Measurements from ENCODE around the gene ID2. TPM values are rescaled to one million over a fixed set of nuclear protein-coding genes. Genes with fewer than 3 reads are reported as not detected.

The ID2 gene
- total and polyA plus RNA-seq, 2 experiments from 2014 or later: 468 to 668 TPM

- TF ChIP-seq EZH2phosphoT487 (IDR thresholded peaks at IDR 0.05; ENCODE audit: insufficient read depth, low read depth) (no peak), EZH2 (IDR thresholded peaks at IDR 0.05; ENCODE audit: insufficient read depth, poor library complexity, severe bottlenecking) (no peak)
- no peaks in the 10 kb centered on the region for H3K9me3 ChIP-seq (ENCODE audit: low read depth)
Observed at GRCh38 chr2:8639122-8639635, 42.7 kb upstream of the ID2 start.

GRCh38 chr2:8640498-8640897, 41.4 kb upstream of the ID2 start:
- Histone ChIP-seq H3K79me2 (ENCODE audit: insufficient read depth) (no peaks in the 10 kb centered on the region), H2AFZ (no peak overlapping the region), H3F3A (ENCODE audit: insufficient read depth) (no peaks in the 10 kb centered on the region), H3K9me3 (ENCODE audit: low read depth) (no peaks in the 10 kb centered on the region), H3K27ac (no peak overlapping the region), H3K36me3 (ENCODE audit: low read depth) (no peaks in the 10 kb centered on the region), H3K4me1 (ENCODE audit: insufficient read depth) (peaks cover 13% of the 10 kb centered on the region), H3K27me3 (replicated peaks; ENCODE audit: insufficient read depth) (no peaks in the 10 kb centered on the region), H3K9ac (no peak overlapping the region), H3K4me2 (ENCODE audit: unreplicated experiment) (no peak overlapping the region), H3K9me2 (ENCODE audit: insufficient read depth) (no peaks in the 10 kb centered on the region), H4K20me1 (ENCODE audit: insufficient read depth) (no peaks in the 10 kb centered on the region), H3K4me3 (no peak overlapping the region)
- in situ Hi-C loops (cut with MboI): no loop called here
- 95 to 97% methylated on average over 8 of the region's 8 CpGs for WGBS, 2 experiments (ENCODE audit: low coverage in 1 of 2, low lambda C conversion rate in 2 of 2, missing lambda C conversion rate in 2 of 2)
- DNase-seq: no peak
- TF ChIP-seq EZH2 (IDR thresholded peaks at IDR 0.05; ENCODE audit: insufficient read depth, poor library complexity, severe bottlenecking): no peak
- no peak for TF ChIP-seq EZH2phosphoT487 (IDR thresholded peaks at IDR 0.05; ENCODE audit: insufficient read depth, low read depth)

More at GRCh38 chr2:8639122-8639635, 42.7 kb upstream of the ID2 start:
- 96% methylated on average over 5 of the region's 5 CpGs for WGBS, 2 experiments (ENCODE audit: low coverage in 1 of 2, low lambda C conversion rate in 2 of 2, missing lambda C conversion rate in 2 of 2)
- no peaks in the 10 kb centered on the region for H3F3A ChIP-seq (ENCODE audit: insufficient read depth)
- no peak overlapping the region for H3K4me2 ChIP-seq (ENCODE audit: unreplicated experiment)
- H3K4me1 ChIP-seq (ENCODE audit: insufficient read depth): peaks cover 19% of the 10 kb centered on the region
- no peak for DNase-seq
- H3K4me3 ChIP-seq: no peak overlapping the region
- H3K27me3 ChIP-seq (replicated peaks; ENCODE audit: insufficient read depth): no peaks in the 10 kb centered on the region
- H3K36me3 ChIP-seq (ENCODE audit: low read depth): no peaks in the 10 kb centered on the region
- no peaks in the 10 kb centered on the region for H4K20me1 ChIP-seq (ENCODE audit: insufficient read depth)
- H3K9ac ChIP-seq: no peak overlapping the region
- no peak overlapping the region for H3K27ac ChIP-seq
- in situ Hi-C loops (cut with MboI): no loop called here
- H2AFZ ChIP-seq: no peak overlapping the region
- H3K79me2 ChIP-seq (ENCODE audit: insufficient read depth): no peaks in the 10 kb centered on the region
- H3K9me2 ChIP-seq (ENCODE audit: insufficient read depth): no peaks in the 10 kb centered on the region

DNA sequence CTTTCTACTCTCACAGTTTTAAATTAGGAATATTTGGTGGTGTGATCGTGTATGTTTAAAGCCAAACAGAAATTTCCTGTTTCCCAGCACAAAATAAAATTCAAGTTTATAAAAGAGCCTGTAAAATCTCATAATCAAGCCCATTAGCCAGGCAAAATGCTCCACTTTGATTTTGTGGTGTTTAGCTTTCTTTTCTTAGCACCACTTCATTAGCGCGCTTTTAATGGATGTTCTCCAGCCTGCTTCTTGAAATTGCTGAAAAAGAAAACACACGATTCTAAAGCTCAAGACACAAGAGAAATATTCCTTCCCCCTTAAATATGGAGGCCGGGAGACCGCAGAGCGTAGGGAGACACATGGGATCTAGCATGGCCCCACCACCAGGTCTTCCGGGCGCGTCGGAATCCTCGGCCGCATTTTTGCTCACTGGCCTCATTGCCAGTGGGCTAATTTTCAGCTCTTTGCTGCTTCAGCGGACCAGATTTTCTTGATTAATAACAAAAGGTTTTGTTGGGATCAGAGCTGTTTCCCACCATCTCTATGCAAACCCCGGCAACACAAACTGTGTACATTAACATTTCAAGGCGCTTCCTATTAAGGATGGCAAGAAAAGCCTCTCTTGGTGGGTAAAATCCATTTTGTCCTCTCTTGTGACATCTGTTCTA, 40.4 kb upstream of the ID2 start:
- WGBS, 2 experiments (ENCODE audit: low coverage in 1 of 2, low lambda C conversion rate in 2 of 2, missing lambda C conversion rate in 2 of 2): 45 to 48% methylated on average over 16 of the region's 16 CpGs
- H3K4me2 ChIP-seq (ENCODE audit: unreplicated experiment): no peak overlapping the region
- no peaks in the 10 kb centered on the region for H3K27me3 ChIP-seq (replicated peaks; ENCODE audit: insufficient read depth)
- no peak overlapping the region for H3K27ac ChIP-seq
- TF ChIP-seq EZH2phosphoT487 (IDR thresholded peaks at IDR 0.05; ENCODE audit: insufficient read depth, low read depth) (no peak), EZH2 (IDR thresholded peaks at IDR 0.05; ENCODE audit: insufficient read depth, poor library complexity, severe bottlenecking) (no peak)
- H3K9ac ChIP-seq: no peak overlapping the region
- in situ Hi-C loops (cut with MboI): no loop called here
- no peaks in the 10 kb centered on the region for H3F3A ChIP-seq (ENCODE audit: insufficient read depth)
- H3K9me3 ChIP-seq (ENCODE audit: low read depth): no peaks in the 10 kb centered on the region
- H3K36me3 ChIP-seq (ENCODE audit: low read depth): no peaks in the 10 kb centered on the region
- peak overlapping the region; percentile 45 for H2AFZ ChIP-seq
- H3K4me3 ChIP-seq: no peak overlapping the region
- H3K4me1 ChIP-seq (ENCODE audit: insufficient read depth): peaks cover 9% of the 10 kb centered on the region
- H3K9me2 ChIP-seq (ENCODE audit: insufficient read depth): no peaks in the 10 kb centered on the region
- H3K79me2 ChIP-seq (ENCODE audit: insufficient read depth): no peaks in the 10 kb centered on the region
- no peak for DNase-seq
- no peaks in the 10 kb centered on the region for H4K20me1 ChIP-seq (ENCODE audit: insufficient read depth)

GRCh38 chr2:8642366-8643068, 39.3 kb upstream of the ID2 start:
- no peaks in the 10 kb centered on the region for H3K79me2 ChIP-seq (ENCODE audit: insufficient read depth)
- H3K9me3 ChIP-seq (ENCODE audit: low read depth): no peaks in the 10 kb centered on the region
- no peaks in the 10 kb centered on the region for H3K4me1 ChIP-seq (ENCODE audit: insufficient read depth)
- H3K9me2 ChIP-seq (ENCODE audit: insufficient read depth): no peaks in the 10 kb centered on the region
- 77 to 80% methylated on average over 12 of the region's 12 CpGs for WGBS, 2 experiments (ENCODE audit: low coverage in 1 of 2, low lambda C conversion rate in 2 of 2, missing lambda C conversion rate in 2 of 2)
- no peak for DNase-seq
- H3K4me3 ChIP-seq: no peak overlapping the region
- H2AFZ ChIP-seq: no peak overlapping the region
- no peaks in the 10 kb centered on the region for H3K36me3 ChIP-seq (ENCODE audit: low read depth)
- no peak overlapping the region for H3K9ac ChIP-seq
- in situ Hi-C loops (cut with MboI): no loop called here
- no peaks in the 10 kb centered on the region for H4K20me1 ChIP-seq (ENCODE audit: insufficient read depth)
- no peak for TF ChIP-seq EZH2phosphoT487 (IDR thresholded peaks at IDR 0.05; ENCODE audit: insufficient read depth, low read depth)
- TF ChIP-seq EZH2 (IDR thresholded peaks at IDR 0.05; ENCODE audit: insufficient read depth, poor library complexity, severe bottlenecking): no peak
- no peak overlapping the region for H3K4me2 ChIP-seq (ENCODE audit: unreplicated experiment)
- H3K27ac ChIP-seq: no peak overlapping the region
- no peaks in the 10 kb centered on the region for H3K27me3 ChIP-seq (replicated peaks; ENCODE audit: insufficient read depth)
- no peaks in the 10 kb centered on the region for H3F3A ChIP-seq (ENCODE audit: insufficient read depth)

Measured in GM23248 (cell line).